ENCODE measurements around the gene PHACTR3. TPM values are rescaled to one million over a fixed set of nuclear protein-coding genes. Genes with fewer than 3 reads are reported as not detected.

PHACTR3 gene
- total RNA-seq, 4 donors from 2014 or later: 5.4 to 15.9 (median 10.0) TPM

DNA sequence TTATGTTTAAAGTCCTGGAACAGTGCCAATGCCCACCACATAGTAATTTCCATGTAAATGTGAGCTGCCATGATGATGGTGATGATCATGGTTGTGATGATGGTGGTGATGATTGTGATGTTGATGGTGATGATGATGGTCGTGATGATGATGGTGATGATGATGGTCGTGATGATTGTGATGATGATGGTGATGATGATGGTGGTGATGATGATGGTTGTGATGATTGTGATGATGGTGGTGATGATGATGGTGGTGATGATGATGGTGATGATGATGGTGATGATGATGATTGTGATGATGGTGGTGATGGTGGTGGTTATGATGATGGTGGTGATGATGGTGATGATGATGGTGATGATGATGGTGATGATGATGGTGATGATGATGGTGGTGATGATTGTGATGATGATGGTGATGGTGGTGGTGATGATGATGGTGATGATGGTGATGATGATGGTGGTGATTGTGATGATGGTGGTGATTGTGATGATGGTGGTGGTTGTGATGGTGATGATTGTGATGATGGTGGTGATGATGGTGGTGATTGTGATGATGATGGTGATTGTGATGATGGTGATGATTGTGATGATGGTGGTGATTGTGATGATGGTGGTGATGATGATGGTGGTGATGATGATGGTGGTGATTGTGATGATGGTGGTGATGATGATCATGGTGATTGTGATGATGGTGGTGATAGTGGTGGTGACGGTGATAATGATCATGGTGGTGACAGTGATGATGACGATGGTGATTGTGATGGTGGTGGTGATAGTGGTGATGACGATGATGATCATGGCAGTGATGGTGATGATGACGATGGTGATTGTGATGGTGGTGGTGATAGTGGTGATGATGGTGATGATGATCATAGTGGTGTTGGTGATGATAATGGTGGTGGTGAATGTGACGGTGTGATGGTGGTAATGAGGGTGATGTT, 82.3 kb downstream of the PHACTR3 start:
- Histone ChIP-seq H3K9me3 (no peaks in the 10 kb centered on the region), H3K36me3 (no peaks in the 10 kb centered on the region), H3K4me3 (no peak overlapping the region), H3K4me1 (no peaks in the 10 kb centered on the region), H3K27ac (no peak overlapping the region), H3K27me3 (no peaks in the 10 kb centered on the region)
- DNase-seq (ENCODE audit: low spot score in 2 of 2): no peak
- TF ChIP-seq, protein P1, sequence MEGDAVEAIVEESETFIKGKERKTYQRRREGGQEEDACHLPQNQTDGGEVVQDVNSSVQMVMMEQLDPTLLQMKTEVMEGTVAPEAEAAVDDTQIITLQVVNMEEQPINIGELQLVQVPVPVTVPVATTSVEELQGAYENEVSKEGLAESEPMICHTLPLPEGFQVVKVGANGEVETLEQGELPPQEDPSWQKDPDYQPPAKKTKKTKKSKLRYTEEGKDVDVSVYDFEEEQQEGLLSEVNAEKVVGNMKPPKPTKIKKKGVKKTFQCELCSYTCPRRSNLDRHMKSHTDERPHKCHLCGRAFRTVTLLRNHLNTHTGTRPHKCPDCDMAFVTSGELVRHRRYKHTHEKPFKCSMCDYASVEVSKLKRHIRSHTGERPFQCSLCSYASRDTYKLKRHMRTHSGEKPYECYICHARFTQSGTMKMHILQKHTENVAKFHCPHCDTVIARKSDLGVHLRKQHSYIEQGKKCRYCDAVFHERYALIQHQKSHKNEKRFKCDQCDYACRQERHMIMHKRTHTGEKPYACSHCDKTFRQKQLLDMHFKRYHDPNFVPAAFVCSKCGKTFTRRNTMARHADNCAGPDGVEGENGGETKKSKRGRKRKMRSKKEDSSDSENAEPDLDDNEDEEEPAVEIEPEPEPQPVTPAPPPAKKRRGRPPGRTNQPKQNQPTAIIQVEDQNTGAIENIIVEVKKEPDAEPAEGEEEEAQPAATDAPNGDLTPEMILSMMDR (IDR thresholded peaks at IDR 0.05): no peak
- TF ChIP-seq POLR2A (IDR thresholded peaks at IDR 0.05) (no peak), EP300 (IDR thresholded peaks at IDR 0.05) (no peak)
- 93 to 95% methylated on average over 7 of the region's 7 CpGs for WGBS, 2 donors

DNA sequence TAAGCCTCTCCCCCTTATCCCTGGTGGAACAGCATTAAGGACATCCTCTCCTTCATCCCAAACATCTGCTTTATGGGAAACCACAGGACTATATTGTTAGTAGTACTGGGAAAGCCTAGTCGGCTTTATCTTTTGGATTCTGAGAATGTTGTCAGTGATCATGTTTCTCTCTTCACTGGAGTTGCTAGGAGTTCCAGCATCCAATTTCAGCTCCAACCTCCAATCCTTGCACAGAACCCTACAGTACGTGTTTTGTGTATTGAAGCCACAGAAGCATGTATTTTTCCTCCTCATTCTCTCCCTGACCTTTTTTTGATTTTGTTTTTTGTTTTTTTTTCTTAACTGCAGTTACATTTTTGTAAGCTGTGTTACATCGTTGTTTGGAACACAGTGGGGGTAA, 84.0 kb downstream of the PHACTR3 start:
- Histone ChIP-seq H3K4me3 (no peak overlapping the region), H3K27me3 (no peaks in the 10 kb centered on the region), H3K9me3 (no peaks in the 10 kb centered on the region), H3K4me1 (no peaks in the 10 kb centered on the region), H3K36me3 (no peaks in the 10 kb centered on the region), H3K27ac (no peak overlapping the region)
- DNase-seq (ENCODE audit: low spot score in 2 of 2): no peak
- TF ChIP-seq, protein P1 (IDR thresholded peaks at IDR 0.05): no peak
- TF ChIP-seq EP300 (IDR thresholded peaks at IDR 0.05) (no peak), POLR2A (IDR thresholded peaks at IDR 0.05) (no peak)
- 35 to 42% methylated on average over 3 of the region's 3 CpGs for WGBS, 2 donors

DNA sequence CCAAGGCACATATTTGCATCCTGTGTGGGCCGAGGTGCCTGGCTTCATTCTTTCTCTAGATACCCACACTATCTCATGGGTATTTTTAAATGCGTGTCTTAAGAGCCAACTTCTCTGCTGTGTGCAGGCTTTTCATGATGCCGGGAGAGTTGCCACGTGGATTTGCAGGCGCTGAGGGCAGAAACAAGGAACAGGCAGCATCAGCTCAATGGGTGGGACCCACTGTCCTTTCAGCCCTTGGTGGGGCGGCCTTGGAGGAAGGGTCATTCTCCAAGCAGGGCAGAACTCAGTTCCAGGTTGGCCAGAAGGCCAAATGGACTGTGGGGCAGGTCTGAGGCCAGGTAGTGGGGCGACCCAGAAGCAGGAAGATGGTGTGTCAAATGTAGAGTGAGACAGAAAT, 84.7 kb downstream of the PHACTR3 start:
- Histone ChIP-seq H3K27me3 (no peaks in the 10 kb centered on the region), H3K4me3 (no peak overlapping the region), H3K4me1 (no peaks in the 10 kb centered on the region), H3K9me3 (no peaks in the 10 kb centered on the region), H3K27ac (no peak overlapping the region), H3K36me3 (no peaks in the 10 kb centered on the region)
- TF ChIP-seq, protein P1 (IDR thresholded peaks at IDR 0.05): no peak
- no peak for TF ChIP-seq POLR2A (IDR thresholded peaks at IDR 0.05)
- no peak for TF ChIP-seq EP300 (IDR thresholded peaks at IDR 0.05)
- 60 to 69% methylated on average over 7 of the region's 7 CpGs for WGBS, 2 donors
- DNase-seq (ENCODE audit: low spot score in 2 of 2): no peak

DNA sequence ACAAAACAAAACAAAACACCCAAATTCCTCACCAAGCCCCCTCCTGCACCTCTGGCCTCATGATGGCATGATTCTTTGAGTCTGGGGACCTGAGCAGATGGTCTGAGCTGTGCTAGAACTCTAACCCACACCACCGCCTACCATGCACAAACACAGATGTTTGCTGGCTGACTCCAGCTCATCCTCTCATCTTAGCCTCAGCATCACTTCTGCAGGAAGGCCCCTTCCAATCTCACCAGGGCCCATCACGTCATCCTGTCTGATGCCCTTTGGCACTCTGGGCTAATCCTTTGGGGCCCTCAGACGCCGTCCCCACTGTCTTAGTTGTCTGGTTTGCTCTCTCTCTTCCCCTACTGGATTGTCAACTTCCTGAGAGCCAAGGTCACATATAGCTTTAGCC, 85.8 kb downstream of the PHACTR3 start:
- Histone ChIP-seq H3K27ac (no peak overlapping the region), H3K9me3 (no peaks in the 10 kb centered on the region), H3K27me3 (no peaks in the 10 kb centered on the region), H3K36me3 (no peaks in the 10 kb centered on the region), H3K4me1 (no peaks in the 10 kb centered on the region), H3K4me3 (no peak overlapping the region)
- DNase-seq (ENCODE audit: low spot score in 2 of 2): no peak
- WGBS, 2 donors: 75 to 82% methylated on average over 4 of the region's 4 CpGs
- TF ChIP-seq POLR2A (IDR thresholded peaks at IDR 0.05): no peak
- no peak for TF ChIP-seq EP300 (IDR thresholded peaks at IDR 0.05)
- TF ChIP-seq, protein P1 (IDR thresholded peaks at IDR 0.05): no peak

DNA sequence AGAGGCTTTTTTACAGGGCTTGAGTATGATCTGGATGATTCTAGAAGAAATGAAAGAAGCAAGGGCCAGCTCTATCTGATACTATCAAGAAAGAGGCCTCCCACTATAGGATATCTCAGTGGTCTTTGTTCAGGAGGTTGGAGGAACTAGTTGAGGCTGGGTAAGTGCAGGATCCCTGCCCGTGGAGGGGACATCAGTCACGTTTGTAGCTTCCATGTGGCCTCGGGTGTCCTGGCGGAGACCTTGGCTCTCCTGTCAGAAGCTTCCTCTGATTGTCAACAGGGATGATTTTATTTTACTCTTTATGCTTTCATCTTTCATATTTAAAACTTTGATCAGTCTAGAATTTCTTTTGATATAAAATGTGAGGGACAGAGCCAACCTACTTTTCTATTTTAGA, 86.6 kb downstream of the PHACTR3 start:
- Histone ChIP-seq H3K4me1 (no peaks in the 10 kb centered on the region), H3K36me3 (no peaks in the 10 kb centered on the region), H3K9me3 (no peaks in the 10 kb centered on the region), H3K27me3 (no peaks in the 10 kb centered on the region), H3K4me3 (no peak overlapping the region), H3K27ac (no peak overlapping the region)
- 79 to 82% methylated on average over 4 of the region's 4 CpGs for WGBS, 2 donors
- no peak for DNase-seq (ENCODE audit: low spot score in 2 of 2)
- TF ChIP-seq, protein P1 (IDR thresholded peaks at IDR 0.05): no peak
- TF ChIP-seq EP300 (IDR thresholded peaks at IDR 0.05) (no peak), POLR2A (IDR thresholded peaks at IDR 0.05) (no peak)

All from tibial nerve (tissue), 4 donors.